ENCODE results near the gene CNTNAP2.
"Not testable (repeated sequence)": the region's sequence is repeated elsewhere in the genome, so short reads cannot be mapped to it uniquely, and the experiment has no call there.

CNTNAP2 gene

DNA sequence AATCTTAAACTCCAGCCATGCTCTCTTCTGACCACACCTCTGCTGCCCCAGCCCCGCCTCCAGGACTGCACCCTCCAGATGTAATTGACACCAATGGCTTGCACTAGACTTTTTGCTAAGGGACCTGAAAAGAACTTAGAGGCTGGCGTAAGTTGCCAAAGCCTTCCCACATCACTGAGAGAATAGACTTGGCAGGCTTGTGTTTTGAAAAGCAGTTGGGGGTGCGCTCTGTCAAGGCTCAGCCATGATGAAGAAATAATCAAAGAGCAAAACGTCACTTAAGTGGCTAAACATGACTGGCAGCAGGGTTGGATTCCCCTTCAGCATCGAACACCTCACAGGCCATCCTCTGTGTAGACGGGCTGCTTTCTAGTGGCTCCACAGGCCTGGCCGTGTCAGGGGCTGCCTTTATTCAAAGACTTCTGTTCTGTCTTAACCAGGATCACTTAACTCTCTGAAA is 2278.8 kb downstream of the CNTNAP2 start:
- DNase-seq: no peak

DNA sequence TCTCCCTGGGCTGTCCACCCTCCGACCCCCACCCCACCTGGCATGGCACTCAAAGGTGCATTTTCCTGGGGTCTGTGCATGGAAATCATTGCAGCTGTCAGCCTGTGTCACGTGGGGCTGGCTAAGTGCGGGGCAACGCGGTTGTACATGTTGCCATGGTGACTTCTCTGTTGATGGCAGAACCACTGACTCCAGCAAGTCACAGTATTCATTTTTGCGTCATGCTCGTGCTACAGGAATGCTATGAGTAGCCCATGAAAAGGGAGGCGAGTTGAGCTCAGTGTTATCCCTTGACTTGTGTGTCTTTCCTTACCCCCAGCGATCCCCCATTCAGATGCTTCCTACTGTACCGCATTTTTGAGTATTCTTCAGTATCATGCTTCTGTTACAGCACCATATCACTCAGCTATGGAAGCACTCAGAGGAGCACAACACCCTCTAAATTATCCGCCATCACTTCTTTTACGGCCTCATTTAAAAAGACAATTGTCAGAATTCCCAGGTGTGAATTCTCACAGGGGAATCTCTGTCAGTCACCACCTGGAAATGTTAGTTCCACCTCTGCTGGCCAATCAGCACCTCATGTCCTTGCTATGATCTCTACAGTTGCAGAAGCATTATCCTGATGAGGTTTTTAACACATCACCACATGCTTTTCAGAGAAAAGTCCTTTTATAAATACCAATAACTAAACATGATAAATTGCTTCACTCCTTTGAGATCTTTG is 2279.6 kb downstream of the CNTNAP2 start:
- DNase-seq: no peak

DNA sequence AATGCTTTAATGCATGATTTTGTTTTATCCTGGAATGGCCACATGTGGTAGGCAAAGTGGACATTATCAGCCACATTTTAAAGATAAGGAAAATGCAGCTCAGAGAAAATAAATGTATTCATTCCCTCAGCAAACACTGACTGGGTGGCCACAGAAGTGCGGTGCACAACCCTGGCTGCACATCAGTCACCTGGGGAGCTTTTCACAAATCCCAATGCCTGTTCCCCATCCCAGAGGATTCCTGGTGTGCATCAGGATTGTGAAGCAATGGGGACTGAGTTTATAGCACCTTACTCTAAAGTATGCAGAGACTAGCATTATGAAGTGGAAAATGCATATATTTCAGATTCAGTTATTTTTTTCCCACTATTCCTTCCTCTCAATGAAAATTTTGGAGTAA is 2280.5 kb downstream of the CNTNAP2 start:
- DNase-seq: no peak

DNA sequence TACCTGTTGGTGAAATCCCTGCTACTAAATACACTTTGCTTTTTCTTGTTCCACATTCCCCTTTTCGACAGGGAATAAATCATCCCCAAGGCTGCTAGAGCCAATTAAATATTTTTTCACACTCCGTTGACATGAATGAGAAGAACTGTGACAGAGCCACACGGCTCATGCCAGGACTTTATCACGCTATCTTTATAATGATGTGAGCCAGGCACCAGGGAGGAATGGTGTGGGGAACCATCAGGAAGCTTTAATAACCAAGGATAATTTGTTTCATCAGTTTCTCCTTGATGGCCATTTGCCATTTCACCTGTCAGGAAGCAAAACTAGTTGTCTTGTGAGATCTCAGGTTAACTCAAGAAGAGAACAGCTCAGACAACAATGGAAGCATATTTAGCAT is 2280.9 kb downstream of the CNTNAP2 start:
- DNase-seq: no peak

DNA sequence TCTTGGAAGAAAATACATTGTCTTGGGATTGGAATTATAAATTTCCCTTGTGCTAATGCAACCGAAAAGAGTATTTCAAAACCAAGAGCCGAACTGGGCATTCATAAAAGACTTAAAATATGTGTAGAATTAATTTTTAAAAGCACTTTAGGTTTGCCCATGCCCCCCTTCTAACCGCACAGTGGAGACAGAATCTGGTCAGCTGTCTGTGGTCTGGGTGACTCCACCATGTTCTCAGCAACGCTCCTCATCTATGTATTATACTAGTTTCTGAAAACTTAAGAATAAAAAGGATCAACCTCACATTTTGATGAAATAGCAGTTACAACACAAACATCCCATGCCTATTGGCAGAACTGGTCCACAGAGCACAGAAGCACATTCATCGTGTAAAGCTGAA is 2281.4 kb downstream of the CNTNAP2 start:
- no peak for DNase-seq

DNA sequence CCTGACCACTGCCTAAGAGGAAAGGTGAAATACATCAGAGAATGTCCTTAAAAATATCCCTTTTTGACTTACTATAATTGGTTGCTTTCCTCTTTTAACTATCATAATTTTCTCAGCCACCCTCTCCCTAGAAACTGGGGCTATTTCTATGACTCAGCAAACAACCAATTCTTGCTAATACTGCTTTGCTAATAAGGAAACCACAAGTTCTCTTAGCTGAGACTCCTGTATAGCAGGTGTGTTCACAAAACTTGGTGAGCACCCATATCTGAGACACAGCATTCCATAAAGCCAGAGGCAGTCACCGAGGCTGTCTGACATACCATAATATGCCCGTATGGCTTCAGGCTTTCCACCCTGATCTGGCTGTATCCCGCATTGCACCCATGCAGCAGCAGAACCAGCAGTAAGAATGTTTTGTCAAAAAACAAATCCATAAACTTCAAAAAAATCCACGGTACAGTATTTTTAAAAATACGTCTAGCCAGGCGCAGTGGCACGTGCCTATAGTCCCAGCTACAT is 2282.3 kb downstream of the CNTNAP2 start:
- no peak for DNase-seq

DNA sequence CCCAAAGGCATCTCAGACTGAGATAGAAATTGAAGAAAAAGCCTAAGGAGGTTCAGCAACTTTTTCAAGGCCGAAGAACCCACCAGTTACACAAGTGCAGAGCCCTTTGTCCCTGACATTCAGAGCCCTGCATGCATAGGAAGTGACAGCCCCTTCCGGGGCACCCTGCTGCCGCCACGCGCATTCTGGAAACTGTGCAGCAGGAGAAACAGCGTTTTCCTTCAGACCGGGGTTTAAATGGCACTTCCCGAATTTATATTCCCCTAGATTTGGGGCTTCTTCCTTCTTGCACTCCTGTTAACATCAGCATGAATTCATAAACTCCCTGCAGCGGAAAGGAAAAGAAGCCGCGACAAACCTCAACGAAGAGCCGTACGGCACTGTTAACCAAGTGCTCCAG is 2283.5 kb downstream of the CNTNAP2 start:
- DNase-seq: no peak

DNA sequence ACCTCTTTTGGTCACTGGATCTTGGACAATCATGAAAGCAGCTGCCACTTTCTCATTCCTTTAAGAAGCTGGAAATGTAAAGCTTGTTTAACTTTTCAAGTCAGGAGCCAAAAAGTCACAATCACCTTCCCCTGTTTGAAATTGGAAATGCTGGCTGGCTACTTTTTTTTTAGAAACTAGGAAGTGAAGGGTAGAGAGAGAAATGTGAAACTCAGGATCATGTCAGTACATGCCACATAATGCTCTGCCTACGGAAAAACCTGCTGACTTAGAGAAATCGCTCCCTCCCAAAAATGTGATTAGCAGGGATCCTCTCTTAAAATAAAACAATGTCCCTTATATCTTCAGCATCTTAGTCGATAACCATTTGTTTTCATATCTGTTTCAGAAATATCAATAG is 2285.6 kb downstream of the CNTNAP2 start:
- DNase-seq: no peak

DNA sequence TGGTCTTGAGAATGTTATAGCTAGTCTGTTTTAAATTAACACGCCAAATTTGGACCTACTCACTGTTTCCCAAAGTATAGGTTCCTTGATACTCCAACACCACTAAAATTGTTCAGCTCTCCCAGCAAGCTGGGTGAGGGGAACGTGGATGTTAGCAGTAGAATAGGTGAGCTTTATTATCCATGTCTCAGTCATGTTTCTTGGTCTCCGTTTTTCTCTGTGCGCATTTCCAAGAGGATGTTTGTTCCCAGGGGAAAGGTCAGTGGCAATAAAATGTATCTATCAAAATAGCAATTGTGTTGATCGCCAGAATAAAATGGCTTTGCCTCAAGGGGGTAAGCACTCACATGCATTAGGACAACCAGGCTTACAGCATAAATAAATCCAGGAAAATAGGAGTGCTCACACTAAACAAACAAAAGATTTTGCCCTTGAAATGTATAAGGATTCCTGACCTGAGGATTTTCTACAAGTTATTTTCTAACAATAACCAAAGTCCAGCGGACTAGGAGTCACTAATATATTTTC is 2286.9 kb downstream of the CNTNAP2 start:
- DNase-seq: no peak

DNA sequence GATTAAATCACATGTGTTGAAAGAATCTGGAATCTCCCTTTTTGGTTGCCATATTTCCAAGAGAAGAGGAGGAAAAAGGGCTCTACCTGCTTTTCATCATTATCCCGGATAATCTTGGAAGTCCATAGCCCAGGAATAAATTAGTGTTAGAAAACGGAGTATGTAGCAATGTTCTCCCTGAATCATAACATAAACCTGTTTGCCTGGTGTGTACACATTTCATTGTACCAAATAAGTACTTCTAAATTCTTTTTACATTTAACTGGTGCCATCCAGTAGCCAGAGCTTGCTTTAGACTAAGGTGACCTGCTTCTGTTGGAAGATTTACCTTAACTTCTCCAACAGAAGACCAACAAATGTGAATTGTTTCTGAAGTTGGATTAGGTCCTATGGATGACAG is 2291.7 kb downstream of the CNTNAP2 start:
- no peak for DNase-seq

DNA sequence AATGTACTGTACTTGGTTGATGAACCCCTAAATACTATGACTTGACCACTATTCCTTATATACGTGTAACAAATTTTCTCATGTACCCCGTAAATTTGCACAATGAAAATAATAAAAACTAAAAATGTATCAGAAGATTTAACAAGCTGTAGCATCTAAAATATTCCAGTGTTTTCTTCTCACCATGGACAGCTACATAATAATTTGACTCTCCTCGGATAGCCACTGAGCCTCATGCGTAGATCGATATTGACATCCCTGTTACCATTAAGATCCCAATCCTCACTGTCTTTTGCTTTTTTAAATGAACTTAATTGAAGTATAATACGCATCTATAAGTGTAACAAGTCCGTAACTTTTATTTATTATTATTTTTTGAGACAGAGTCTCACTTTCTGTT is 2294.3 kb downstream of the CNTNAP2 start:
- no peak for DNase-seq

DNA sequence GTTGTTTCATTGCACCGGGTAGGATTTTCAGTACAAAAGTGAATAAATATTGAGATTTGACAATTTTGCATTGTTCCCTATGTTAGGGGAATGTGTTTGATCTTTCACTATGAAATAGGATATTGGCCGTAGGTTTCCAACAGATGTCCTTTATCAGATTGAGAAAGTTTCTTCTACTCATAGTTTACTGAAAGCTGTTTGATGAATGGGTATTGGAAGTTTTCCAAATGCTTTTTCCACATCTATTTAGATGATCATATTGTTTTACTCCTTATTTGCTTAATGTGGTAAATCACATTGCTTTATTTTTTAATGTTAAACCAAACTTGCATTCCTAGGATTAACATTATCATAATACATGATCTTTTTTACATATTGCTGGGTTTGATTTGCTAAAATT is 2296.1 kb downstream of the CNTNAP2 start:
- no peak for DNase-seq

DNA sequence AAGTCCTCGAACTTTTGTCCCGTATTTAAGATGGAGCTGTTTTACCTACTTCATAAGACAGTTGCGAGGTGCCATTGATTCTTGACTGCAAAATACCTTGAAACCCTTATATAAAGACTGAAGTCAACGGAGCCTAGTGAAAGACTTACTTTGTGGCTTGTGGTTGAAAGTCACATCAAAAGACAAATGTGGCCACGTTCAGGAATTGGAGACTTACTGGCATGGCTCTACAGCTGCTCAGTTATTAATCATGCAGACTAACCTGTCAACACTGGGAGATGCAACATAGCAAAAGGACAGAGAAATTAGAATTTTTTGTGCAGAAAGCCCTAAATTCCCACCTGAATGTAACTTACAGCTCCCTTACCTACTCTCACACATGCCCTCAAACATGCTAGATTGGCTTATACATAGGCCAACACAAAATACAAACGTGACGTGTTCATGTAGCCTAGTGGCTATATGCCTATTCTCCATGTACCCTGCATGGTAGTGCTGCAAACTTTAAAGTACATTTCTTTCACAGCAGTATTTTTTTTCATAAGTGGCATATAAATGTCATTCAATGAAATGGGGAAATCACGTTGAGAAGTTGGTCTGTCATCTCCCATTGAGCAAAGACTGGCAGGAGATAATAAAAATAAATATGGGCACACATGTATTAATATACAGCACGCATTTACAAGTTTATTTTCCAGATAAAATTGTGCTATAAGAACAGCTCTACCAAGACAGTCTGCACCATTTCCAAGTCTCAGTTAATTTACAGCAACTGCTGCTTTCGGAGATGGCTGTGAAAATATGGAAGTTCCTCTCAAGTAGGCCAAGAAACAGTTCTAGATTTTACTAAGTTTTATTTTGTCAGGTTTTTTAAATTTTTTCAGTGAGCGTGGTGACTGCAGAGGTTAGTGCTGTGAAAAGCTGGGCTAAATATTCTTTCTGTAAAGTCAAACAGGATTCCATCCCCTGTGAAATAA is 2303.5 kb downstream of the CNTNAP2 start:
- DNase-seq: no peak

DNA sequence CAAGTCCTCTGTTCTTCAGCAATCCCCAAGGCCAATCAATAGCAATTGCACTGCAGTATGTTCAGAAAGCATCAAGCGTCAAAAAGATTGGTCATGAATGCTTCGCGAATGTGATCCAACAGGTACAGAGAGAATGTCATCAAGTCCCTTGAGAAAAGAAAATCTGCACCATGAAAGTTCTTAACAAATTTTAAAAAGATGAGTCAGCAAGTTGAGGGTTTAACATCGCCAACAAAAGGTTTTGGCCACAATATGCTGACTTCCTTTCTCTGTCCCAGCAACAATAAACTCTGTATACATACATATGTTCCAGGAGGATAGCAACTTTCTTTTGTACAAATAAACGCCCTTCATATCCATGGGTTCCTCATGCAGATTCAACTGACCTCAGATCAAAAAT is 2305.4 kb downstream of the CNTNAP2 start:
- no peak for DNase-seq

DNA sequence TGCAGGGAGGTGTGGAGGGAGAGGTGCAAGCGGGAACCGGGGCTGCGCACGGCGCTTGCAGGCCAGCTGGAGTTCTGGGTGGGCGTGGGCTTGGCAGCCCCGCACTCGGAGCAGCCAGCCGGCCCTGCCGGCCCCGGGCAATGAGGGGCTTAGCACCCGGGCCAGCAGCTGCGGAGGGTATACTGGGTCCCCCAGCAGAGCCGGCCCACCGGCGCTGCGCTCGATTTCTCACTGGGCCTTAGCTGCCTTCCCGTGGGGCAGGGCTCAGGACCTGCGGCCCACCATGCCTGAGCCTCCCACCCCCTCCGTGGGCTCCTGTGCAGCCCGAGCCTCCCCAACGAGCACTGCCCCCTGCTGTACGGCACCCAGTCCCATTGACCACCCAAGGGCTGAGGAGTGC is 2309.8 kb downstream of the CNTNAP2 start:
- DNase-seq: not testable (repeated sequence)

DNA sequence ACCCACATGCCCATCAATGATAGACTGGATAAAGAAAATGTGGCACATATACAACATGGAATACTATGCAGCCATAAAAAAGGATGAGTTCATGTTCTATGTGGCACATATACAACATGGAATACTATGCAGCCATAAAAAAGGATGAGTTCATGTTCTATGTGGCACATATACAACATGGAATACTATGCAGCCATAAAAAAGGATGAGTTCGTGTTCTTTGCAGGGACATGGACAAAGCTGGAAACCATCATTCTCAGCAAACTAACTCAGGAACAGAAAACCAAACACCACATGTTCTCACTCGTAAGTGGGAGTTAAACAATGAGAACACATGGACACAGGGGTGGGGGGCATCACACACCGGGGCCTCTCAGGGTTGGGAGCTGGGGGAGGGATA is 2314.1 kb downstream of the CNTNAP2 start:
- DNase-seq: not testable (repeated sequence)

DNA sequence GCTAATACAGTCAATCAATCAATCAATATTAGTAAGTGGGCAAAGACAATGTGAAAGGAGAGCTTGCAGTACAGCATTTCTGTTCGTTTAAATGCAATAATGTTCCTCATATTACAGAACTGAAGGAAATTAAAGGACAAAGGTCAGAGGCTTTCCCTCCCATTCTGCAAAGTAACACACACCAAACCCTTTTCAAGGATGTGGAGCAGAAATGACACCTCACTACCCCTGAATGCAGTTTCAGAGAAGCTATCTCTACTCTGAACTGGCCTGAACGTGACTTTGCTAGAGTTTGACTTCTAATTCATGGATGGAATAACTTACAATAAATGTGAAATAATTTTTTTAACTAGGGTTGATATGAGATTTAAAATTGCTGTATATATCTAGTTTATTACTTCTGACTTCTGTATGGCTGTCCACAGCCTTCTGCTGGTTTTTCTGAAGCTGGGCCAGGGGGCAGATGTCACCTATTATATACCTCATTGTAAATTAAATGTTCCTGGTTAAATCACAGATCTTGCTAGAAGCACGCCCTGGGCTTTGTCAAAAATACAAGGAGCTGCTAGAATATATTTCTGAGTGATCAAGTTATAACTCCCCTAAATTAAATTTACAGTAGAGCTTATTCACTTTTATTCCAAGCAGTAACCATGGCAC is 2317.1 kb downstream of the CNTNAP2 start:
- DNase-seq: no peak

DNA sequence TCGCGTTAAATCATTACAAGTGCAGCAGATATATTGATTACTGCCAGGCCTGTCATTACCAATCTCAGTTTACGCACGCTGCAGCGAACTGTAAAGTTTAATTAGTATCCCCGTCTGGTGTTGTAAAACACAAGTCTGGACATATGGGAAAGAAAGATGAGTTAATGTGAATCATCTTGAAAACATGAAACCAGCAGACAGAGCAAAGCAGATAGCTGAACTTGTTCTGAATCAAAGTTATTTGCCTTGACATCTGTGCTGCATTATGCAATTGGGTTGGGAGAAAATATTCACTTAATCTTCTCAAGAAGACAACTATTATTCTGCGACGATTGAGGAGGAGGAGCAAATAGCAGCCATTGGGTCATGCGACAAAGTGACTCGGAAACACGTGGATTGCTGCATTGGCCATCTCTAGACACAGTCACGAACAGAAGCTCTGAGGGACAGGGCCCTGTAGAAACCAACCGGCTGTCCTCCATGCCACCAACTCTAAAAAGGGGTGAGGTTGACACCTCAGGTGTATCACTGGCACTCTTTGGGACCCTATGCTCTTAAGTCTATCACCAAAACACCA is 2317.7 kb downstream of the CNTNAP2 start:
- DNase-seq: no peak

DNA sequence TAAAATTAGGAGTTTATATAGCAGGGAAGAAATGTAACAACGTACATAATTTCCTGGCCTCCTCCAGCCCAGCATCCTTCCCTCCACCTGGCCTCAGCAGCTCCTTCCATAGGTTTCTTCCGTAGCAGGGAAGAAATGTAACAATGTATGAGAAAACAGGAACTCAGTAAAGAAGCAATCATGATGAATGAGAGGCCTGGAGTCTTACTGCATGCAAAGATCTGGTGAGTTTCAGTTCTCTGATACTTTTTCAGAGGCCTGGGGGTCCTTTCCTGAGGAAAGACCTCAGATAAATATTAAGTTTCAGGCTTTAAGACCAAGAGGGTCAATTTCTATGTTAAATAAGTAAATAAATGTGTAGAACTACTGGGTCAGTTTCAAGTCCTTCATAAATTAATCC is 2318.3 kb downstream of the CNTNAP2 start:
- no peak for DNase-seq

DNA sequence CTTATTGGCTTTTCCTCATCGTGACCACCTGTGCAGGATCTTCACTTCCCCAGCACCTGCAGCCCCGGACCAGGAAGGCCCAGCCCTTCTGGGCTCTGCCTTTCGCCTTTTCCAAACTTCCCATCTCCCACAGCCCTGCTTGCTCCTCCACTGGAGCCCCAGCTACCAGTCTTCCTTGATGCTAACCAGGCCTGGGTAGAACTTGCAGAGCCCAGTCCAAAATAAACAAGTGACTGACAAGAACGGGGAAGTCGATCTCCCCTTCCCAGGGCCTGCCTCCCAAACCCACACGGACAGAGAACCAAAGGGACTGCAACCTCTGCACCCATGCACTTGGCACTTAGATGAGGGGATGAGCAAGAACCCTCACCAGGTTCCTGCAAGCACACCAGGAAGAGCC is 2319.1 kb downstream of the CNTNAP2 start:
- DNase-seq: no peak

DNA sequence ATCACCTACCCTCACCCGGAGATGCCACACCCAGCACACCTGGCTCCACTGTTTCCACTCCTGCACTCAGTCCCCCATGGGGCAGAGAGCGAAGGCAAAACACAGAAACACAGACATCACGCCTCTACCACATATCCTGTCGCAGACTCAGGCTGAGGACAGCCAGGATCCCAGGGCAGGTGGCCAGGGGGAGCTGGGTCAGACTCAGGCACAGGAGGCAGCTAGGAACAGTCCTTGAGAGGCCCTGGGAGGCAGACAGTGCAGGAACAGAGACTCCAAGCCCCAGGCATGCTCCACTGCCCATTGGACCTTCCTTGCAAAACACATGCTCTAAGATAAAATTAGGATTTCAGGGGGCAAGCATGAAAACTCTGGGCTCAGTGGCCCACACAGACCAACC is 2319.5 kb downstream of the CNTNAP2 start:
- DNase-seq: no peak

DNA sequence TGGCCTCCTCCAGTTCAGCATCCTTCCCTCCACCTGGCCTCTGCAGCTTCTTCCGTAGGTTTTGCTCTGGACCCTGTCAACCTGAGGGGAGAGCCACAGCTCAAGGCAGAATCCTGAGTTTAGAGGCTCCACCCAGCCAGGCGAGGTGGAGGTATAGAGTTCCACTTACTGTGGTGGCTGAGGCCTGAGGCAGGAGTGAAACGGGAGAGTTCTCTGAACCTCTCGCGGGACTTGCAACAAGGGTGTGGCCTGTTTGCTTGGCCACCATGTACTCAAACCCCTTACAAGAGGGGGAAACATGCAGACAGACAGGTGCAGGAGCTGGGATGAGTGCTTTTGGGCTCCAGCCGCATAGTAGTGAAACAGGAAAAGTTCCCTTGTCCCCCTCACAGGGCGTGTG is 2320.0 kb downstream of the CNTNAP2 start:
- no peak for DNase-seq

DNA sequence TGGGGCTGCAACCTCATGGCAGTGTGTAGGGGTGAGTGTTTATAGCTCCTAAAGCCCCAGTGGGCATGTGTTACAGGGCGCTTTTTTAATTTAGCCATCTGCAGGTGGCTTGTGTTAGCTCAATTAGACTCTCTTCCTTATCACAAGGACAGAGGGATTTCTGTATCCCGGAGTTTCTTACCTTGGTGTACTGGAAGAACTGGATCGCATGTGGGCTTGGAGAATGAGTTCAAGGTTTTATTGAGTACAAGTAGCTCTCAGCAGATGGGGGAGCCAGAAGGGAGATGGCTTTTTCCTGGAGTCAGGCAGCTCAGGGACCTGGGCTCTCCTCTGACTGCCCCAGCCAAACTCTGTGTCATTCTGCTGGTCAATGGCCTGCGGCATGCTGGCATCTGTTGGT is 2320.4 kb downstream of the CNTNAP2 start:
- no peak for DNase-seq
